Naive B cell (primary cell): ENCODE measurements around the gene KCNG2. TPM values are rescaled to one million over a fixed set of nuclear protein-coding genes. Genes with fewer than 3 reads are reported as not detected.

Experiments
- ATAC-seq, 2 donors: fragments of 150-1000 bp; cut with Tn5 transposase; 2 replicates each; pipeline ENCODE4 v1.10.0; 2021; ENCODE audit warnings: low read depth in 2 of 2, mild to moderate bottlenecking in 2 of 2, moderate library complexity in 2 of 2
- DNase-seq: peaks from one replicate; pipeline ENCODE4 v3.0.0; 2022
- H3K27ac Mint-ChIP-seq, 6 donors: one replicate each; pipeline ENCODE4 v1.8.0; 2020 to 2022; ENCODE audit warnings: mild to moderate bottlenecking in 6 of 6, mixed read lengths in 6 of 6, moderate library complexity in 5 of 6, inconsistent platforms in 2 of 6
- H3K27me3 Mint-ChIP-seq, 3 donors: one replicate each; pipeline ENCODE4 v1.8.0; 2021 to 2022; ENCODE audit warnings: mixed read lengths in 3 of 3, mild to moderate bottlenecking in 1 of 3
- H3K36me3 Mint-ChIP-seq, 2 donors: one replicate each; pipeline ENCODE4 v1.8.0; 2020 to 2022; ENCODE audit warnings: mixed read lengths in 2 of 2, inconsistent platforms in 1 of 2, mild to moderate bottlenecking in 1 of 2
- H3K4me1 Mint-ChIP-seq, 3 donors: one replicate each; pipeline ENCODE4 v1.8.0; 2020 to 2022; ENCODE audit warnings: mixed read lengths in 3 of 3, inconsistent platforms in 1 of 3, mild to moderate bottlenecking in 1 of 3, moderate library complexity in 1 of 3
- H3K4me3 Mint-ChIP-seq, 8 donors: one replicate each; pipeline ENCODE4 v1.8.0; 2020 to 2022; ENCODE audit warnings: mild to moderate bottlenecking in 8 of 8, mixed read lengths in 8 of 8, moderate library complexity in 8 of 8, inconsistent platforms in 2 of 8
- H3K9me3 Mint-ChIP-seq, 7 donors: one replicate each; pipeline ENCODE4 v1.8.0; 2020 to 2022; ENCODE audit warnings: mixed read lengths in 7 of 7, mild to moderate bottlenecking in 5 of 7, inconsistent platforms in 2 of 7, moderate library complexity in 1 of 7
- polyA plus RNA-seq, 6 donors: library from polyadenylated mRNA; unstranded; fragments of 300-500 nt; fragmentation: Illumina TruSeq; gene quantifications; one replicate each; pipeline ENCODE4 v1.2.3, GENCODE V29; 2021; ENCODE audit warnings: low read depth in 6 of 6

The KCNG2 gene
- polyA plus RNA-seq, 6 donors from 2014 or later: not detected

DNA sequence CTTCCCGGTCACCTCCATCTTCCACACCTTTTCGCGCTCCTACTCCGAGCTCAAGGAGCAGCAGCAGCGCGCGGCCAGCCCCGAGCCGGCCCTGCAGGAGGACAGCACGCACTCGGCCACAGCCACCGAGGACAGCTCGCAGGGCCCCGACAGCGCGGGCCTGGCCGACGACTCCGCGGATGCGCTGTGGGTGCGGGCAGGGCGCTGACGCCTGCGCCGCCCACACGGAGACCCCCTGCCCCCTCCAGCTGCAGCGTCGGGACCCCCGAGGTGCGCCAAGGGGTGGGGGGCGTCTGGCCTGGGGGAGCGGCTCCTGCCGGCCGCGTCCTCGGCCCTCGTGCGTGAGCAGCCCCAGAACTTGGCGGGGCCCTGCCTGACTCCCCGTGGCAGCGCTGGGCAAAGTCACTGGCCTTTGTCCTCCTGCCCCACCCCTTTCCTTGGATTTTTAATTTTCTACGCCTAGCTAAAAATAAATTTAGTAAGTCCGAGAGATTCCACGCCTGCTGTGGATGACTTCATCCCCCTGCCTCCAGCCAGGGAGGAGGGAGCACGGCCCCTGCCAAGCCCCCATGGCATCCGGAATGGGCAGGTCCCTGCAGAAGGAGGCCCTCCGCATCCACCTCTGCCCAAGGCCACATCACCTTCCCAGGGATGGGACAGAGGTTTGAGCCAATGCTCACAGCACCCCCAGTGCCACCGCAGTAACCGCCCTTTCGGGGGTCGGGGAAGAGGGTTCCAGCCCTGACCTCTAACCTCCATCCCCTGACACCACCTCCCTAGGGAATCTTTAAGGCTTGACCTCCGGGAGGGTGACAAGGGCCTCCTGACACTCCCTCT is 102.1 kb downstream of the KCNG2 start:
- DNase-seq (no peak), ATAC-seq (no peak)
- Mint-ChIP-seq H3K27me3 (no peaks in the 10 kb centered on the region), H3K27ac (peak overlapping the region in 2 of 6 donors; percentile 74 to 81), H3K4me3 (no peak overlapping the region), H3K36me3 (peaks cover 11 to 47% of the 10 kb centered on the region in 2 donors), H3K4me1 (peaks cover 0 to 7% (median 0%) of the 10 kb centered on the region in 3 donors), H3K9me3 (peaks cover 15 to 40% (median 28%) of the 10 kb centered on the region in 7 donors)

DNA sequence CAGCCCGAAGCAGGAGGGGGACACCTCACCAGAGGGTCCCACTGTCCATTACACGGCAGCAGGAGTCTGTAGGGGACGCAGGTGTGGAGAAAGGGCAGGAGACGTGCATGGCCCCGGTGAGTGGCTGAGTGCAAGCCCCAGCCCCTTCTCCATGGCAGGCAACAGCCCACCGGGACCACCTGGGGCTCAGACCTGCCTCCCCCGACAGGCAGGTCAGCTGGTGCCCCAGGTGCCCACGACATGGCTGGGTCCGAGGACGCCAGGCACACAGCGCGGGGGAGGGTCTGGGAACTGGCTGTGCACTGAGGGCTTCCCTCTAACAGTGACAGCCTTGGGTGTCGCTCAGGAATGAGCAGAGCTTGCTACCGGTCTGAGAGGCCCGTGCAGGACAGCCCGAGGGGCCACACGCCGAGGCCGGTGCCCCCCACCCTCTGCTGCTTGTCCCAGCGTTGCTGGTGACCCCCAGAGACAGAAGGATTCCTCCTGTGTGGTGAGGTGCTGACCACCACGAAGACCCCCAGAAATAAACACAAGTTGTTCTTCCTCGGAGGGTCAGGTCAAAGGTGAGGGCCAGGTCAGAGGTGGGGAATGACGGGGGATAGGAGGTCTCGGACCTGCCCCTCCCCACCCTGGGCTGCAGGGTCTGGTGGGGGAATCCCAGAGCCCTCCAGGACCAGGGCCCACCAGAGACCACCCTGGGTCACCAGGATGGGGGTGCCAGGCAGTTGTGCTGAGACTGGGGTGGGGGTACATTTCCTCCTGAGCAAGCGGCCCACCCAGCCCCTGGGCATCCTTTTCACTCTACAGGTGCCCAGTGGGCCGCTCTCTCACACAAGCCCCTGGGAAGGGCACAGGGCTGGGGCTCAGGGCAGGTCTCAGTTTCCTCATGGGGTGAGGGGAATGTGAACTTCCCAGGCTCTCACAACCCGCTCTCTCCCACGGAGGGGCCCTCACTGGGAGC is 103.2 kb downstream of the KCNG2 start:
- H3K27me3 Mint-ChIP-seq: no peaks in the 10 kb centered on the region
- H3K9me3 Mint-ChIP-seq: peaks cover 7 to 29% (median 19%) of the 10 kb centered on the region in 7 donors
- peaks cover 0 to 7% (median 0%) of the 10 kb centered on the region in 3 donors for H3K4me1 Mint-ChIP-seq
- ATAC-seq: no peak
- peaks cover 14 to 39% of the 10 kb centered on the region in 2 donors for H3K36me3 Mint-ChIP-seq
- no peak overlapping the region for H3K4me3 Mint-ChIP-seq
- no peak for DNase-seq
- H3K27ac Mint-ChIP-seq: no peak overlapping the region

DNA sequence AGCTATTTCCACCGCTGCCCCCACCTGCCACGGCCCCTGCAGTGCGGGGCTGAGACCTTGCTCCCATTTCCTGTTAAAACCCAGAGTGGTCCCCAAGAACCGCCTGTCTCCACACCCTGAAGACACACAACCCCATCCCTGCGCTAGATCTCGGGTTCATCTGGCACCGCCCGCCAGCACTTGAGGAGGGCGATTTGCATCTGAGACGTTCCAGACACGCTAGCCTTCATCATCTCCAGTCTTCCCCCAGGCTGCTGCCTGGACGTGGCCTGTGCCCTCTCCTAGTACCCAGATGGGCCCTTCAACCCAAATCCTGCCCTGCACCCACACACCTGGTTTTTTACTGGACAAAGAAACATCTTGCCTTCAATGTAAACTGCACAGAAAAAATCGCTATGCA is 103.9 kb downstream of the KCNG2 start:
- ATAC-seq (no peak), DNase-seq (no peak)
- Mint-ChIP-seq H3K4me1 (peaks cover 0 to 7% (median 0%) of the 10 kb centered on the region in 3 donors), H3K4me3 (no peak overlapping the region), H3K9me3 (peaks cover 7 to 23% (median 14%) of the 10 kb centered on the region in 7 donors), H3K27me3 (no peaks in the 10 kb centered on the region), H3K36me3 (peaks cover 18 to 38% of the 10 kb centered on the region in 2 donors), H3K27ac (peak overlapping the region in 4 of 6 donors; percentile 66 to 89 (median 76))

DNA sequence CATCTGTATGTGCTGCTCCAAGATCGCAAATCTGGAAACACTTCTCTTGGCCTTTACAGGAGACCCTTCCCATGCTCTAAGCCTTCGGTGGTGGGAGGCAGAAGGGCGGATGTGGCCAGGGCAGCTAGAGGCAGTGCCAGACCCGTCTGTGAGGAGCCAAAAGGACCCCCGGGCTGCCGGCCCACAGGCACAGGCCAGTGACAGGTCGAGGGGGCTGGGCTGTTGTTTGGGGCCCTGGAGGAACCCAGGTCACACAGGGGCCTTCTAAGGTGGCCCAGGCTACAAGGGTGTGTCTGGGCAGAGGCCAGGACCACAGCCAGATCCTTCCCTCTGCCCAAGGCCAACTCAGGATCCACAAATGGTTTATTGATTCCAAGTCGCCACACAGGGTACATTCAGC is 104.3 kb downstream of the KCNG2 start:
- Mint-ChIP-seq H3K27me3 (no peaks in the 10 kb centered on the region), H3K36me3 (peaks cover 14 to 34% of the 10 kb centered on the region in 2 donors), H3K27ac (peak overlapping the region in 2 of 6 donors; percentile 66 to 80), H3K9me3 (peaks cover 7 to 19% (median 10%) of the 10 kb centered on the region in 7 donors), H3K4me1 (peaks cover 0 to 7% (median 0%) of the 10 kb centered on the region in 3 donors), H3K4me3 (no peak overlapping the region)
- DNase-seq (no peak), ATAC-seq (no peak)

DNA sequence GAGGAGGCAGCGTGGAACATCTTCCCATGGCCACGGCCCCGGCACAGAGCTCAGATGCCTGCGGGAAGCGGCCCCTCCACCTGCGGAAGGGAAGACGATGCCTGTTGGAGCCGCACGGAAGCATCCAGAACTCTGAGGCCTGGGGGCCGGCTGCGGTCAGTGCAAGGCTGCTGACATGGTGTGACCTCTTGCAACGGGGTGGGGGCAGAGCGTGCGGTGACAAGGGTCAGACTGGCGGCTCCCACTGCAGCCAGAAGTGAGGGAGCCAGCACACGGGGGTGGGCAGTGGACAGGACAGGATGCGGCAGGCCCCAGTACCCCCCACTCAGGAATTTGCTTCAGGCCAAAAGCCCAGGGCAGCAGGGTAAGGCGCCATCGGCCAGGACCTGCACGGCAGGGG is 104.9 kb downstream of the KCNG2 start:
- DNase-seq: no peak
- peaks cover 11 to 28% of the 10 kb centered on the region in 2 donors for H3K36me3 Mint-ChIP-seq
- H3K27ac Mint-ChIP-seq: no peak overlapping the region

DNA sequence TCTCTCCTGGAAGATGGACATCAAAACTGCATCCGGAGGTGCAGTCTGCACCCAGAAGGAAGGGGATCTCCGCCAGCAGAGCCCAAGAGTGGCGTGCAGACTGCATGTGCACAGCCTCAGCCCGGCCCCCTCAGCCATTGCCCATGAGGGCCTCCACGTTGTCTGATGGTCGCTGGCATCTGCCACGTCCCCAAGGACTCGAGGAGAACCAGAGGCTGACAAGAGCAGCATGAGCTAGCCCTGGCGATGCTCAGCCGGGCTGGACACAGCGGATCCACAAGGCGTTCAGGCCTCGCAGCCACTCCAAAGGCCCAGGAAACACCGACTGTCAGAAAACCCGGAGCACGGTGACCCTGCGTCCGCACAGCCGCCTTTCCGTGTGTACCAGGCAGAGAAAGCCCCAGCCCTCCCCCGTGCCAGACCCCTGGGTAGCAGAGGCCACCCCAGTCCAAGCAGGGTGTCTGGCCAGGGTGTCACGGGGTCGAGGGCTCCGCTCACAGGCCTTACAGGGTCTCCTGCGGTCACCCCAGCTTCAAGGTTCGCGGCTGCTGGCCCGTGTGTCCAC is 105.4 kb downstream of the KCNG2 start:
- Mint-ChIP-seq H3K4me3 (no peak overlapping the region), H3K27ac (no peak overlapping the region), H3K9me3 (peaks cover 0 to 10% (median 4%) of the 10 kb centered on the region in 7 donors), H3K36me3 (peaks cover 11 to 27% of the 10 kb centered on the region in 2 donors), H3K27me3 (no peaks in the 10 kb centered on the region), H3K4me1 (peaks cover 0 to 7% (median 0%) of the 10 kb centered on the region in 3 donors)
- DNase-seq (no peak), ATAC-seq (no peak)

More for the DNA sequence above, 104.9 kb downstream of the KCNG2 start:
- peaks cover 0 to 7% (median 0%) of the 10 kb centered on the region in 3 donors for H3K4me1 Mint-ChIP-seq
- H3K27me3 Mint-ChIP-seq: no peaks in the 10 kb centered on the region
- no peak for ATAC-seq
- H3K4me3 Mint-ChIP-seq: no peak overlapping the region
- H3K9me3 Mint-ChIP-seq: peaks cover 4 to 15% (median 7%) of the 10 kb centered on the region in 7 donors

DNA sequence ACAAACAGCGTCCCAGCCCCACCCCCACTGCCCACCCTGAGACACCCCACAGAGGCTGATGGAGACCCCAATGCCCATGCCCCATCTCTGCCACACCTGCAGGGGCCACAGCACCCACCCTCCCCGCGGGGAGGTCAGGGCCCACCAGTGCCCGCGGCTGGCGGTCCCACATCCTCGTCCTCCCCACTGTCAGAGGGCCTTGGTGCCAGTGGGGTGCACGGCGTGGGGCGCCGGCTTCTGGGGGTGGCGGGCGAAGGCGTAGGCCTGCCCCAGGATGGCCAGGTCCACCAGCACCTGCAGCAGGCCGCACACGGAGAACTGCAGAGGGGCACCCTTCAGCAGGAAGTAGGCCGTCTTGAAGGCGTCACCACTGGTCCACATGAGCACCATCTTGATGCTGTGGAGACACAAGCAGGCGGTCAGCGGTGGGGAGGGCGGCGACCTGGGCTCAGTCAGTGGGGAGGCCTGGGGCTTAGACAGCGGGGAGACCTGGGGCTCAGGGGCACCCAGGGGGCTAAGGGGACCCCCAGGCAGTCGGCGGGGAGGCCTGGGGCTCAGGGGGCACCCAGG is 106.1 kb downstream of the KCNG2 start:
- Mint-ChIP-seq H3K27me3 (no peaks in the 10 kb centered on the region), H3K9me3 (peaks cover 0 to 10% (median 4%) of the 10 kb centered on the region in 7 donors), H3K36me3 (peaks cover 11 to 34% of the 10 kb centered on the region in 2 donors), H3K27ac (no peak overlapping the region), H3K4me3 (no peak overlapping the region), H3K4me1 (peaks cover 0 to 7% (median 5%) of the 10 kb centered on the region in 3 donors)
- DNase-seq: no peak
- ATAC-seq: no peak

DNA sequence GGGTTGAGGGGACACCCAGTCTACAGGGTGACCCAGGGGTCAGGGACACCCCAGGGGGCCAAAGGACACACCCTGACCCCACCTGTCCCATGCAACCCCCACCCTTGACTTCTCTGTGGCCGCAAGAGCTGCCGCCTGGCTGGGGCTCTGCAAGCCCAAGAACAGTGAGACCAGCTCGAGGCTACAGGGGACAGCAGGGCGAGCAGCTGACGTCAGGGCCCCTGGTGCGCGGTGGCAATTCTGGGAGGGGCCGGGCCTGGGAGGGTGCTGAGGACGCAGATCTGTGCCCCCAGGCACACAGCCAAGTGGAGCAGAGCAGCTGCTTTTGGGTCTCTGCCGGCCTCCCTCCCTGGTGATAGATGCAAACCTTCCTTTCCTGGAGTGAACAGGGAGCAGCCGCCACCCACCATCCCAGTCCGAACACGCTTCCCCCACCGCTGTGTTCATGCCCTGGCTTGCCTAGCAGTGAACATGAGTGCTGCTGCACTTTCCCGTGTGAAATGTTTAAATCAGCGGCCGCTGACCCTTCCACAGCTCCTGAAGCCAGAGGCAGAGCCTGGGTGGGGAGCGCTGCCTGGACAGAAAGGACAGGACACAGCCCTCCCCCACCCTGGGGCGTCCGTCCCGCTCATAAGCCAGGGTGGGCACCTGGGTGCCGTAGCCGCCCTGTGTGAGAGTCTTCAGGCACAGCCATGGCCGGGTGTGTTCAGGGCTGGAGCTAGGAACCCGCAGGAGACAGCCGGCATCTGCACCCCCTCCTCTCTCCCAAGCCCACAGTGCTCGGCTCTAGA is 106.8 kb downstream of the KCNG2 start:
- peaks cover 0 to 10% (median 4%) of the 10 kb centered on the region in 7 donors for H3K9me3 Mint-ChIP-seq
- peak overlapping the region in 1 of 6 donors; percentile 56 for H3K27ac Mint-ChIP-seq
- DNase-seq: no peak
- peaks cover 0 to 10% (median 7%) of the 10 kb centered on the region in 3 donors for H3K4me1 Mint-ChIP-seq
- no peaks in the 10 kb centered on the region for H3K27me3 Mint-ChIP-seq
- no peak overlapping the region for H3K4me3 Mint-ChIP-seq
- ATAC-seq: no peak
- H3K36me3 Mint-ChIP-seq: peaks cover 11 to 40% of the 10 kb centered on the region in 2 donors

DNA sequence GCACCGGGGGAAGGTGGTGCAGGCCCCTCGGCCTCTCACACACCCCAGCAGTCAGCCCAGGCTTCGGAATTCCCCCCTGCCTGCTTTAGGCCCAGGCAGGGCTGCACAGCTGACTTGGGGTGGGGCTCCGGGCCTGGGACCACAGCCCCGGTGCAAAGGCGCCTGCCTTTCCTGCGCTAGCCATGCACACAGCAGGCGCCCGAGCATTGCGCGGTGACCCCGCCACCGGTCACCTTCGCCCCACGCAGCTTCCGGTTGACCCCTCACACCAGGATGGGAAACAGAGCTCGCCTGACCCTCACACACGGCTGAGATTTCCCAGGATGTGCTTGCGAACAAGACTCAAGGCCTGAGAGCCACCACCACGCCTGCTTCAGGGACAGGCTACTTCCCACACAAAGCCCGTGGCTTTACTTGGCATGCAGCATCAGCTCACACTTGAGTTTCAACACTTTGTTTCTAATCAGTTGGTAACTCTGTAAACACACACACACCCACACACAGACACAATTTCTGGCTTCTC is 107.7 kb downstream of the KCNG2 start:
- ATAC-seq: no peak
- peak overlapping the region in 1 of 6 donors; percentile 68 for H3K27ac Mint-ChIP-seq
- peaks cover 0 to 5% (median 1%) of the 10 kb centered on the region in 7 donors for H3K9me3 Mint-ChIP-seq
- H3K27me3 Mint-ChIP-seq: no peaks in the 10 kb centered on the region
- peaks cover 11 to 37% of the 10 kb centered on the region in 2 donors for H3K36me3 Mint-ChIP-seq
- peaks cover 0 to 10% (median 5%) of the 10 kb centered on the region in 3 donors for H3K4me1 Mint-ChIP-seq
- H3K4me3 Mint-ChIP-seq: no peak overlapping the region
- DNase-seq: no peak

DNA sequence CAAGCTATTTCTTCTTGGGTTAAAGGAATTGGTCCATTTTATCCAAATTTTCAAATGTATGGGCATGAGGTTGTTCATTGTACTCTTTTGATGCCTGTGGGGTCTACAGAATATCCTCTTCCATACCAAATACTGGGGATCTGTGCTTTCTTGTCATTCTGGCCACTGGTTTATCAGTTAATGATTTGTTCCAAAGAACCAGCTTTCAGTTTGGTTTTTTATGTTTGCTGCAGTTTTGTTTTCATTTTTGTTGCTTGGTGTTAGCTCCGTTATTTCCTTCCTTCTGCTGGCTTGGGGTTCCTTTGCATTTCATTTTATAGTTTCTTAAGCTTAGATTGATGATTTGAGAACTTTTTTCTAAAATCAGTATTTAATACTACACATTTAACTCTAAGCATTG is 108.3 kb downstream of the KCNG2 start:
- ATAC-seq (no peak), DNase-seq (no peak)
- Mint-ChIP-seq H3K4me1 (peaks cover 0 to 10% (median 5%) of the 10 kb centered on the region in 3 donors), H3K4me3 (no peak overlapping the region), H3K9me3 (peaks cover 0 to 4% (median 1%) of the 10 kb centered on the region in 7 donors), H3K27ac (peak overlapping the region in 3 of 6 donors; percentile 64 to 70 (median 68)), H3K27me3 (no peaks in the 10 kb centered on the region), H3K36me3 (peaks cover 11 to 36% of the 10 kb centered on the region in 2 donors)

DNA sequence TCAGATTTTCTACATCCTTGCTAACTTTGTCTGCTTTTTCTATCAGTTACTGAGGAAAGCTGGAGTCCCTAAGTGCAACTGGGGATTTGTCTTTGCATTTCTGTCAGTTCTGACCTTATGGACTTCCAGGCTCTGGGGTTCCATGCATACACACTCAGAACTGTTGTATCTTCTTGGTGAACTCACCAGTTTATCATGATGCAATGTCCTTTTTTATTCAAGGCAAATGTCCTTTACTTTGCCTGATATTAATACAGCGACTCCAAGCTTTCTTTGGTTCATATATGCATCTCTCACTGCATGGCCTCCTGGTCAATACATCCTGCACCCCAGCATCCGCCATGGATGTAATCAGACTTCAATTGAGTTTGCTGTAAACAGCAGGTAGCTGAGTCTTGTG is 109.0 kb downstream of the KCNG2 start:
- no peaks in the 10 kb centered on the region for H3K27me3 Mint-ChIP-seq
- peaks cover 0 to 10% (median 2%) of the 10 kb centered on the region in 3 donors for H3K4me1 Mint-ChIP-seq
- no peak overlapping the region for H3K4me3 Mint-ChIP-seq
- no peak overlapping the region for H3K27ac Mint-ChIP-seq
- ATAC-seq (no peak), DNase-seq (no peak)
- peaks cover 9 to 33% of the 10 kb centered on the region in 2 donors for H3K36me3 Mint-ChIP-seq
- H3K9me3 Mint-ChIP-seq: peaks cover 0 to 2% (median 1%) of the 10 kb centered on the region in 7 donors
